ENCODE data around the gene OSBPL1A.
A peak's percentile ranks its signal among the peaks of the same experiment; 100 is the strongest.

The OSBPL1A gene

DNA sequence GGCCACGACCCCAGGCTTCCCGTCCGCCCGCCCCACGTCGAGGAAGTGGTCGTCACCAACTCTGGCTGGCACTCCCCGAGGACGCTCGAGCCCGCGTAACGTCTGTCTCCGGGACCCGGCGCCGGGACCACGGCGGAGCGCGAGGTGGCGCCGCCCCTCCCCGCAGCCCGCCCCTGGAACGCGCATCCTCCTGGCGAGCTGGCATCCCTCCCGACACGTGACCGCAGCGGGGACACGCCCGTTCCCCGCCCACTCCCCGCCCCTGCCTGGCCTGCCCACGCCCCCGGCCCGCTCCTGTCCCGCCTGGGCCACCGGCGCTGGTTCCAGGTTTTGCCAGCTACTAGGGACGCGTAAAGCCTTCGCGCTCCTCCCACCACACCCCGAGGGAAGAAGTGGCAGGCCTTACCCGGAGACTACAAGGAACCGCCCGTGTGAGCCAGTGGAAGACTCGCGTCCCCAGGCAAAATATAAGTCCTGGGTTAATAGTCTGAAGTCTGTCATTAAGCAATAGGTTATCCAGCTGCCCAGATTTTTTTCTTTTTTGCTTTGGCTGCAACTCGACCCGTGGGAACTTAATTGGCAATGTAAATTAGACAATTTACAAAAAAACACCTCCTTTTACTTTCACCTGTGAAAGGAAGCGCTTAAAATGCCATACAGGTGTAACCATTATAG, at the start of gene OSBPL1A:
Gene OSBPL1A, minus strand, starts transcription at position 131 of the 675 bp plus-strand sequence. CDS start 20,291 bp downstream, outside the sequence.
- peak; percentile 95 for DNase-seq

DNA sequence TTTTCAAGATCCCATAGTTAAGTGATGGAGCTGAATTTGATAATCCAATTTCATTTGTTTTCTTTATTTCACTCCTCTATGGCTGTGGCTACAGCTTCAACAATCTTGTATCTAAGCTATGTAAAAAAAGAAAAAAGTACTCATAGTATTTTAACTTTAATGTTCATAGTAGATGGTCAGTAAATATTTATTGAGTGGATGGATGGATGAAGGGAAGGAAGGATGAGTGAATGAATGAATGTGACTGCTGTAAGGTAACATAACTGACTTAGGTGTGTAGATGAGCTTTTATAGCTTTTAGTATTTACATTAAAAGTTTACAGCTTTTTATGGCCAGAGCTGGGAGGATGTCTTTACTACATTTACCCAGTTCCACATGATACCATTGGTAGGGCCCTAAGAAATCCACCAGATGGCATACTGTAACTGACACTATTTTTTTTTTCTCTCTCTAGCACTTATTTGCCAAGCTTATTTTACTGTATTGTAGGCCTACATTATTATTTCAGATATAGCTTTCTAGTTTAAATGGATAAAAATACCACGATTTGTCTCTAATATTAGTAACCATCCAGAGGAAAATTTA, 49.4 kb upstream of the OSBPL1A start:
- DNase-seq: peak; percentile 4

DNA sequence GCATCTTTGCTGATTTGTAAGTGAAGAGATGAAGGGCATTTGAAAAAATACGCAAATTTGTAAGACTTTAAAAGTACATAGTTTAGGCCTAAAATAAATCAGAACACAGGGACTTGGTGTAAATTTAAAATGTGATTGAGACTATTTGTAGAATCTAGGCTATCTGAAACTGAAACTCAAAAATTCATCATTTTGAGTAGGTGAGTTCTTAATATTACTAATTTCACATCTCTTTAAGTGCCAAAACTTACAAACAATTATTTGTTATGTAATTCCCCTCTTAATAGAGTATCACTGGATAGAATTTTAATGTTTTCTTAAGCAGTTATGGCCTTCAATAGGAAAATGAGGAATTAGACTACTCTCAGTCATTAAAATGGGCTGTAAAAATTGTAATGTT, 48.8 kb upstream of the OSBPL1A start:
- no peak for DNase-seq

DNA sequence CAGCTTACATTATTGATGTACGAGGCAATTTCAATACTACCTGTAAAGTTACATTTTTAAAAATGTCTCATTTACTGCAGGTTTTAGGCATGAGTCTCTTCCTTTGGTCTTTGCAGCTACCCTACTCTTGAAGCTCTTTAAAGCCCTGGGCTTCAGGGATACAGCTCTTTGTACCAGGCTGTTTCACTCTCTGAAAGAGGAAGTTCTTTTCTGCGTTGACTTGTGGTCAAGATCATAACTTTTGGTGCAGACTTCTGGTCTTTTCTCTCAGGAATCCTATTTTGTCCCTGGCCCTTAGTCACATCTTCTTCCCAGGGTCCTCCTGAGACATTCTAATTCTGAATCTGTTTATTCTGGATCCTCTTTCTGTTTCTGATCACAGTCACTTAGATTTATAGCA, 46.2 kb upstream of the OSBPL1A start:
- DNase-seq: no peak

DNA sequence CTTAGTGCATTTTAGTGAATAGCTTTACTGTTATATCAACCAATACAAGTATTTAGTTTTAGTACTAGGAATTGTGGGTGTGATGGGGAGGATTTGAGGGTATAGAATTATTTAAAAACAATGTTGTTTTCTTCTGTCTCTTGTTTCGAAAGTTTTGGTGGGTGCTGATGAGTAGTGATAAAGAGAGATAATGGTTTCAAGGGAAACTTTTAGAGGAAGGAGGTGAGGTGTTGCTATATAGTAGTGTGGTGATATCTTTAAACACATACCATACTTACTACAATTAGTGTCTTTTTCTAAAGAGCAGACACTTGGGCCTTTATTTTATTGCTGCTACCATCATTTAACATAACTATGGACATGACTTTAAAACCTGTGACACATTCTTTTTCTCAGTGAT, 39.3 kb upstream of the OSBPL1A start:
- no peak for DNase-seq

DNA sequence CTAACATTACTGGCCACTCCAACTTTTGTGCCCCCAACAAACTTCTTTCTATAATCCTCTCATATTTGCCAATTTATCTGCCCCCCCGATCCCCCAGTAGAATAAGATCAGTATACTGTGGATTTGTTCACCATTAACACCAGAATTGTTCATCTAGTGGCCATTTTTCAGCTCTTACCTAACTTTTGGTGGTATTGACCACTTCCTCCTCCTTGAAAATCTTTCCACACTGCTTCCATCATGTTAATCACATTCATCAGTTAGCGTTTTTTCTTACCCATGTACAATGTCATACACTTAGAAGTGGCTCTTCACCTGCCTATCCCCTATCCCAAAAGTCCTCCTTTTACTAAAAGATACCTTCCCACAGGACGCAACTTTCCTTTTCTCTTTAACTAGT, 35.0 kb upstream of the OSBPL1A start:
- no peak for DNase-seq

DNA sequence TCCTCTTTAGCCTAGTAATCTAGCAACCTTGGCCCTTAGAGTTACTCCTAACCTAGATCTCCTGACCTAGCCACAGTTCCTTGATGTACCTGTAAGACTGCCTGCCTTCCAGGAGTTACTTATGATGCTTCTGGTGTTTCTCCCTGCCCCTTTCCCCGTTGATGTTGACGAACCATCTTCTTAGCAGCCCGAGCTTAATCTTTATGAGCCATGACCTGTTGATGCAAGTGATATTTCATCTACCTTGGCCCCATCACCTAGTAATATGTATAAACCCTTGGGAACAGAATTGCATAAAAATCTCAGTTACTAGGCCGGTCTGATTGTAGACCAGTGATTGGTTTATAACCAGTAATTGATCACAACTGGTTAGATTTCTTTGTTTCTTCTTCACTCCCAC, 31.6 kb upstream of the OSBPL1A start:
- no peak for DNase-seq

DNA sequence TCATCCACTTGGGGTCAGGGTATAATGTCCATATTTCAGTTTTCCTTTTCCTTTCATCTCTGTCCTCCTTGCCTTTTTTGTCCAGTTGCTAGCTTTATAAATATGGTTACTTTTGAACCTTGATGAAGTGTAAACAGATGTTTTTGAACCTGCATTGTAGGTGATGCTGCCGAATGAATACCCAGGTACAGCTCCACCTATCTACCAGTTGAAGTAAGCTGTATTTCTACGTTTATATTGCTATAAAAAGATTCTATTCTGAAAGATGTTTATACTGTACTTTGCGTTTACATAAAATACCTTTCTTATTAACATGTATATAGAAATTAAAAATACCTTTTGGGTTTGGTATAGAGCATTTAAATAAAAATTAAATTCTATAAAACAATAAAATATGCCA, 31.1 kb upstream of the OSBPL1A start:
- no peak for DNase-seq

DNA sequence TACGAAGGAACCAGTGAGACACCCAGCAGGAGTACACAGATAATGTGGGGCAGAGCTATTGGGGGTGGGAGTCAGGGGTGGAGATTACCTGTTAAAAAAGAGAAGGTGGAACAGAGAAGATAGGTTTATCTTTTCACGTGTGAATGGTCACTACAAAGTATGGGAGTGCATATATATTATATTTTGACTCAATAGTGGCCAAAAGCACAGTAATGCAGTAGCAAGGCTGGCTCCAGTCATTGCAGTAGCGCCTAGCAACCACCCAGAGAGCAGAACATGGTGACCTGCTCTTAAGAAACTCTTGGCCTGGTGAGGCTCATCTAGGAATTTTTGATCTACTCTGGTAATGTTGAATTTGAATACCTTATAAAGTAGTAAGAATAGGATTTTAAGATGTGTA, 29.9 kb upstream of the OSBPL1A start:
- peak; percentile 56 for DNase-seq

DNA sequence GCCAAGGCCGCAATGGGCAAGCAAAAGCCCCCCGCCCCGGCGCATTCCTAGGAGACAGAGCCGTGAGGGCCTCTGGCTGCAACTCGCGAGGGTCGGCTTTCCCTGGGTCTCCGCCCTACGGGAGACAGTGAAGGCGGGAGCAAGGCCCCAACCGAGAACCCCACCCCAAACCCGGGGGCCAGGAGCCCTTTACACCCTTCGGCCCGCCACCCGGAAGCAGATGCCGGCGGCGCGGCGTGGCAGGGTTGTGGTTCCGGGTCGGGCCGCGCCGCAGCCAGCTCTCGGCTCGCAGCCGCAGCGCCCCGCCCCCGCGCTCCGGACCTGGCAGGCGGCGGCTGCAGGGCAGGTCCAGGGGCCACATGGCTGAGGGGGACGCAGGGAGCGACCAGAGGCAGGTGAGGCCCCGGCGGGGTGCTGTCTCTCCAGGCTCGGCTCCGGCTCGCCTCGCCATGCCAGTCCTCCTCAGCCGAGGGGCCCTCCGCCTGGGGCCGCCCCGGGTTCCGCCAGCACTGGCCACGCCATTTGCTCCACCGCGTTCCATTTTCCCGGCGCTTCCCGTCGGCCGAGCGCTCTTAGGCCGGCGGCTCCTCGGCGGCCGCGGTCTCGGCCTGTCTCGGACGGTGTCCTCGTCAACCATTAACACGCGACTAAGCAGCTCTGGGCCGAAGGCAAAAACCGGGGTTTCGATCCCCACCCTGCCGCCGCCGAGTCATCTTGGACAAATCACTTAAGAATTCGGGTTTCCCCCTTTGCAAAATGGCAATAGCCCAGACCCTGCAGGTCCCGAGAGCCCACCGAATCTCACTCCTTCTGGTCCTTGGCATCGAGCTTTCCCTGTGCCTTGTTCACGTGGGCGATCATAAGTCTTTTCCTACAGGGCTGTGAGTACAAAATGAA, 29.0 kb upstream of the OSBPL1A start, which contains the start of gene IMPACT:
Gene IMPACT, plus strand, starts transcription at position 273 of the 897 bp plus-strand sequence. Its CDS starts 87 bp downstream, at position 360.
- DNase-seq: peak; percentile 91

DNA sequence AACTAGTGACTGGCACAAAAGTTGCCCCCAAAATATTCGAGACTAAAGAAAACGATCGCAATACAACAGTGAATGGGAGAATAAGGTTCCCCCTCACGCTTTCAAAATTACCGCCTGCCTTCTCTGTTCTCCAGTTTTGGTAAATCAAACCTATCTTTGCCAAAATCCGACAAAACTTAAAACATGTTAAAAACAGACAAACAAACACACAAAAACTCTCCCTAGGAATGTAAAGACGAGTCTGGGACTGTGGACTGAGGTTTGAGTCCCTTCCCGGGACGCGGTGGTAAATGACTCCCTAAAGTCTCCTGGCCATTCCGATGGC, 28.4 kb upstream of the OSBPL1A start:
- no peak for DNase-seq

DNA sequence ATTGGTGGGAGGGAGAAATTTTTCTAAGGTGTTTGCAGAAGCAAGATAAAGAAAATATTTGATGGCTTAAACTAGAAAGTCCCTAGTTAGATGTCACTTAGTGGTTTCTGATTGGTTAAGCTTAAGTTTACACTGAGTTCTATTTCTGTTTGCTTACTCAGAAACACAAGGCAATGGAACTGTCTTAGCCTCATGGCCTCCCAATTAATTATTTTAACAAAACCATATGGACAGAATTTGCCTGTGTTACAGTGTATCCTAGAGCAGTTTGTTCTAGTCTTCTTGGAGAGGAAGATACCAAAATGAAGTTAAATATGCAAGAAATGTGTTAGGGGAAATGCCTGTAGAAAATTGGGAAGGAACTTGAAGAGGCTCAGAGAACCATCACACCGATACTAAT, 24.2 kb upstream of the OSBPL1A start:
- no peak for DNase-seq

DNA sequence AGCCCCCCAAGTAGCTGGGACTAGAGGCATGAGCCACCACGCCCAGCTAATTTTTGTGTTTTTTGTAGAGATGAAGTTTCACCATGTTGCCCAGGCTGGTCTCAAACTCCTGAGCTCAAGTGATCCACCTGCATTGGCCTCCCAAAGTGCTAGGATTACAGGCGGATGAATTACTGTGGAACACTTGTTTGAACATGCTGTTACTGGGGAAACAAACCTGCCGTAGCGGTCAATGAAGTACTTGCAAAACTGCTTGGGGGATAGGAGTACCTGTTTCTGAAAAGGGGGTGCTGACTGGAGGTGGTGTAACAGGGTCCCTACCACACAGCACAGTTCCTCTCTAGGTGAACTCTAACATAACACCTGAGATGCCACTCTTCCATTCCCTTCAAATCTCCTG, 22.9 kb upstream of the OSBPL1A start:
- no peak for DNase-seq

DNA sequence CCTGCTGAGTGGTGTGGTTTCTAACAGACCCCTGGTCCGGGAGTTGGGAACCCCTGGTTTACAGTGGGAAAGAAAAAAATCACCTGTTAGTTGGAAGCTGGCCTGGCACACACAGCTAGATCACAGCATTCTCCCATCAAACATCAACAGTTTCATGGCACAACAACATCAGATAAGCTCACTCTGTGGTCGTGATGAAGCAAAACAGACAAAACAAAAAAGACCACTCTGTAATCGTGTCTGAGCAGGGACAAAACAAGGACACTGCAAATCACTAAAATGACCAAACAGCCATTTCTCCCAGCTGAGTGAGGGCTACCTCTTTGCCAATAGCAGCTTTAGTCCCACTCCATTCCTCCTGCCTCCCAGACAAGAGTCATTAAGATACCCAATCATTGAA, 19.9 kb upstream of the OSBPL1A start:
- no peak for DNase-seq

DNA sequence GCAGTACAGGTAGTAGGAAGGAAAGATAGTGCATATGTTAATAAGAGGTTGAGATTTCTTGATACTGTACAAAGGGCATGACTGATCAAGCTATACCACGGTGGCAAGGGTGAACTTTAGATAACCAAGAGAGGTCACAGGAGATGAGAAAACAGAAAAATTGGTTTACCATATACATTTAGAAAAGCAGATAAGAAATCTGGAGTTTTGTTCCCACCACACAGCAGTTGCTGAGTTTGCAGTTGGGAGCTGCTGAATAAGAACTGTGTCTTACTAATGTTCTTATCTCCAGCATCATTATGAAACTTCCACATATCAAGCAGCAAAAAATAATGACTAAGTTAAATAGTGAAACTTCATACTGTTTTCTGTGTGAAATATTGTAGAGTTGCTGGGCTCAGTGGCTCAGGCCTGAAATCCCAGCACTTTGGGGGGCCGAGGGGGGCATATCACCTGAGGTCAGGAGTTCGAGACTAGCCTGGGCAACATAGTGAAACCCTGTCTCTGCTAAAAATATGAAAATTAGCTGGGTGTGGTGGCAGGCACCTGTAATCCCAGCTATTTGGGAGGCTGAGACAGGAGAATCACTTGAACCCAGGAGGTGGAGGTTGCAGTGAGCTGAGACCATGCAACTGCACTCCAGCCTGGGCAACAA, 16.9 kb upstream of the OSBPL1A start:
- DNase-seq: no peak

DNA sequence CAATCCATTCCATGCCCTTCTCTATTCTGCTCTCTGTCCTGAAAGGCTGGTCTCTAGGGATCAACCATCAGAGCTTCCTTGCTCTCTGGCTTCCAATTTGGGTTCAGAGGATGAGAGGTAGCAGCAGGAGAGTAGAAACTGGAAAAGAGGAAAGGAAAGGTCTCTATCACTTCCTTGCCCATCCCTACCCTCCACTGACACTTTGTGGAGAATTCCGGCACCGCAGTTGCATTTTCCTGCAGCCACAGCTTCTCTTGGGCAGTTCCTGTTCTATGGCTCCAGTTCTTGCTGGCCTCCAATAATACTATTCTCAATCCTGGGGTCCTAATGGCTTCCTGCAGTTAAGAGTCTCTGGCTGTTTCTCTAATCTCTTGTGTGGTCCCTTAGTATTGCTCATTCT, 15.5 kb upstream of the OSBPL1A start:
- peak; percentile 11 for DNase-seq

DNA sequence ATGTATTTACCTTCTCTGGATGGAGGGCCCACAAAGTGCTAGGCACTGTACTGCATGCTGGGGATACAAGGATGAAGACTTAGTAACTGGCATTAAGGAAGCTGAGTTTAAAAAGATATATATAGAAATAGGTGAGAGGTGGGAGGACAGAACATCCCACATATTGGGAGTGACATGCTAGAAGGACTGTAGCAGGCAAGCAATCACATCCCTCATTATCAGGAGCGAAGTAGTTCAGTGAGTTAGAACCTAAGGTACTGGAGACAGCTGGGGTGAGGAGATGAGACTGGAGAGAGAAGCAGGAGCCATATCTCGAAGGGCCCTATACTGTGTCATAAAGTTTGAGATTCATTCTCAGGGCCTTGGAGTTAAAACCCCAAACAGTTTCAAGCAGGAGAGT, 10.9 kb upstream of the OSBPL1A start:
- no peak for DNase-seq

DNA sequence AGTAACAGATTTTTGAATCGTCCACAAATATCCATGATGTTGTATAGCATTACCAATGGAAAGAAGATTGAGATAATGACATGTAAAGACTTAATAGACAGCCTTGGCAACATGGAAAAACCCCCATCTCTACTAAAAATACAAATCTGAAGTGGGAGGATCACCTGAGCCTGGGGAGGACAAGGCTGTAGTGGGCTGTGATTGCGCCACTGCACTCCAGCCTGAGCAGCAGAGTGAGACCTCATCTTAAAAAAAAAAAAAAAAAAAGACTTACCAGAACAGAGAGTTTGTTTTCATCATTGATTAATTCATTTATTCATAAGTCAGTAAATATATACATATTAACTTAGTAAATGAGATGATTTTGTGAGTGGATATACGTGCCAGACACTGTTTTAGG, 7.0 kb upstream of the OSBPL1A start:
- no peak for DNase-seq

DNA sequence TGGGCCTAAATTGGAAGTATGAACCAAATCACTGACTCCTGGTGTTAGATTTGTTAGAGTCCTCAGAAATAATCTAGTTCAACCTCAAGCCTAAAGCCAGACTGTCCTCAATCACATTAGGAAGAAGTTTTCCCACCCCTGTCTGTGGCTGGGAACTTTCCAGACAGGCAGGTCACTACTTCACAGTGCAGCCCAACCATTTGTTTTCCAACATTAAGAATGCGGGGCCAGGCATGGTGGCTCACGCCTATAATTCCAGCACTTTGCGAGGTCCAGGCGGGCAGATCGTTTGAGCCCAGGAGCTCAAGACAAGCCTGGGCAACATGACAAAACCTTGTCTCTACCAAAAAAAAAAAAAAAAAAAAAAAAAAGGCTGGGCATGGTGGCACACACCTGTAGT, 5.5 kb upstream of the OSBPL1A start:
- no peak for DNase-seq

DNA sequence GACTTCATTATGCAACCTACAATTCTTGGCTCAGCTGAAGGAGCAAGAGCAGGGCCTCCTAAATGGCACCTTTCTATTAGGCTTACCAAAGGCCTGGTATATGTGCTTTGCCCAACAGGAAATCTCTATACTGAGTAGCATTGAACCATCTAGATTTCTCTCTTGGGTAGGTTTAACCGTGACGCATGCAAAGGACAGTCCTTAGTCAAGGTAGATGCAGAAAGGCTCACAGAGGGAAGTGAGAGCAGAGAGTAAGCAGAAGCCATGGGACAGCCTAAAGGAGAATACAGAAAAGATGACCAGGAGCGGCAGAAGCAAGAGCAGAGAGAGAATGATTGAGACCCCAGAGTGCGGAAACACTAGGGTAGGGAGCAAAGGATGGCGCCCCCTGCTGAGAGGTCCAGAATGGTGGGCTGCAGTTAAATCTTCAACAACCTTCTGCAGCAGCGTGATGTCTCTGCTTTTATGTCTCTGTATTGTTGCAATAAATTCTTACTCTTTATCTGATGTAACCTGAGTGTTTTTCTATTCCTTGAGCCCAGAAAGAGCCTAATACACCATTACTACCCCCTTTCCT, 4.7 kb upstream of the OSBPL1A start:
- DNase-seq: no peak

DNA sequence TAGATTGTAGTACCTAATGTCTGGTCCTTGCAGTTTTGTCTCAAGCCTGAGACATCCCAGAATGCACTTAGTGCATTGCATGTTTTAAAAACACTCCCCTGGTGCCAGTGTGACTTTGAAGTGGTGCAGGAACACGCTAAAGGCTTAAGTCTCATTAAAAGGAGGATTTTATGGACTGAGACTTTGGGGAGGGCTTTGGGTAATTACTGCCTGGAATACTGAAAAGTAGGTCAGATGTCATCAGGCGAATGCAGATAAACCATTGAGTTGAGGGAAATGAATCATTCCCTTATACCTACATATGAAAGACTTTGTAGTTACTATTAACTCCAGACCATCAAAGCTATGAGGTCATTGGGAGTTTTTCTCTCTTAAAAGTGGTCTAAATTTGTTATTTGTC, 3.0 kb upstream of the OSBPL1A start:
- DNase-seq: no peak

DNA sequence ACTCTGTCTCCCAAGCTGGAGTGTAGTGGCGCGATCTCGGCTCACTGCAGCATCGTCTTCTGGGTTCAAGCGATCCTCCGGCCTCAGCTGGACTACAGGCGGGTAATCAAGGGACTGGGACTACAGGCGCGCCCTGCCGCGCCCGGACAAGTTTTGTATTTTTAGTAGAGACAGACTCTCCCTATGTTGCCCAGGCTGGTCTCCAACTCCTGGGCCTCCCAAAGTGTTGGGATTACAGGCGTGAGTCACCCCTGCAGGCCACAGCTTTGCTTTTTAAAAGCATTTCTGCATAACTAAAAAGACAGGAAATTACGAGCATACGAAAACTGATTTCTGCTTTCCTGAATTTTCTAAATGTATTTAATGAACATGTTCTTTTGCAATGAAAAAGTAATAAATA, 916 bp upstream of the OSBPL1A start:
- no peak for DNase-seq

DNA sequence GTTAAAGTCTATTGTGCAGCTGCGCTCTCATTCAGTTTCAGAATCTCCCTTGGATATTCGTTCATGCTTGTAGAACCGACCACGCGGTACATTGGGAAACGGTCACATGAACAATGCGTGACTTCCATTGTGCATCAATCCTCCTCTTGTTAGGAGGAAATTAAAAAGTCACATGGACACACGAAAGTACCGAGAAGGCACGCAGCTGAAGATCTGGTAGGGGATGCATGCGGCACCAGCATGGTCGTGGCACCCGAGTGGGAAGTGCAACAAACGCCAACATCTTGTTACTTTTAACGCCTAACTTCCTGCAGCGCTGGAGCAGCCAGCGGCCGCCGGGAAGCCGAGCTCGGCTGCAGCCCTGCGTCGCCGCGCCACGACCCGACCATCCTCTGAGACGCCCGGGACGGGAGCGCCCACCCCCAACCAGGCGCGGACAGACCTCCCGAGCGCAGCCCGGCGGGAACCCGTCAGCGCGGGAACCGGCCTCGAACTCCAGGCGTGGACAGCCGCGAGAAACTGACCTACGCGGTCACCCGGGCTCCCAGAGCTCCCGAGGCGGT, 412 bp downstream of the OSBPL1A start:
- DNase-seq: peak; percentile 80
